T-helper 1 cell treated with Interleukin-12 subunit alpha and Interleukin-12 subunit beta and Interleukin-4 antibody, amounts not matched to agents 30 μg/mL and 1 μg/mL, for 36 hours (primary cell): ENCODE data around the gene DLGAP1.

Experiments
- H3K27ac Mint-ChIP-seq: one replicate; pipeline ENCODE4 v1.8.0; 2021; ENCODE audit warnings: mild to moderate bottlenecking, mixed read lengths
- H3K27me3 Mint-ChIP-seq: one replicate; pipeline ENCODE4 v1.8.0; 2021; ENCODE audit warnings: low read depth, mixed read lengths
- H3K36me3 Mint-ChIP-seq: one replicate; pipeline ENCODE4 v1.8.0; 2021; ENCODE audit warnings: low read depth, mixed read lengths
- H3K4me1 Mint-ChIP-seq: one replicate; pipeline ENCODE4 v1.8.0; 2021; ENCODE audit warnings: low read depth, mixed read lengths
- H3K4me3 Mint-ChIP-seq: one replicate; pipeline ENCODE4 v1.8.0; 2021; ENCODE audit warnings: mild to moderate bottlenecking, moderate library complexity, mixed read lengths
- H3K9me3 Mint-ChIP-seq: one replicate; pipeline ENCODE4 v1.8.0; 2021; ENCODE audit warnings: mixed read lengths

The DLGAP1 gene

DNA sequence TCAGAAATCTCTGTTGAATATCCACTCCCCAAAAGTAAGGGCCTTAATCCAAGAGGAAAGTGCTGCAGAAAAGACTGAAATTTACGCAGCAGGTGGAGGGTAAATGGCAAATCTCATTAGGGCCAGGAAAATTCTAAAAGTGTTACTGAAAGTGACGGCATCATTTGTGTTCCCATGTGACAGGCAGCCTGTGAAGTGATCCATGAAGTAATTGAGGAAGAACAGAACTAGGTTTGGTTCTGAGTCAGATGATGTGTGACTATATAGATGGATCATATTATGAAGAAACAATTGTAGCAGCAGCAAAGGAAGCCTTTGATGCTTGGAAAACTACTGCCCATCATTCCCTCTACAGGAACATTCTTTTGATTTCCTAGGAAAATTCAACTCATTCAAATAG is 603.9 kb downstream of the DLGAP1 start:
- Mint-ChIP-seq H3K4me1 (no peaks in the 10 kb centered on the region), H3K4me3 (no peak overlapping the region), H3K27me3 (no peaks in the 10 kb centered on the region), H3K36me3 (no peaks in the 10 kb centered on the region), H3K27ac (no peak overlapping the region), H3K9me3 (no peaks in the 10 kb centered on the region)

GRCh38 chr18:3848316-3848715 is 606.8 kb downstream of the DLGAP1 start:
- H3K9me3 Mint-ChIP-seq: no peaks in the 10 kb centered on the region
- H3K4me1 Mint-ChIP-seq: no peaks in the 10 kb centered on the region
- H3K27me3 Mint-ChIP-seq: no peaks in the 10 kb centered on the region
- no peak overlapping the region for H3K4me3 Mint-ChIP-seq
- no peak overlapping the region for H3K27ac Mint-ChIP-seq
- H3K36me3 Mint-ChIP-seq: no peaks in the 10 kb centered on the region

GRCh38 chr18:3845161-3845560 is 609.9 kb downstream of the DLGAP1 start:
- no peak overlapping the region for H3K27ac Mint-ChIP-seq
- H3K36me3 Mint-ChIP-seq: no peaks in the 10 kb centered on the region
- H3K27me3 Mint-ChIP-seq: no peaks in the 10 kb centered on the region

DNA sequence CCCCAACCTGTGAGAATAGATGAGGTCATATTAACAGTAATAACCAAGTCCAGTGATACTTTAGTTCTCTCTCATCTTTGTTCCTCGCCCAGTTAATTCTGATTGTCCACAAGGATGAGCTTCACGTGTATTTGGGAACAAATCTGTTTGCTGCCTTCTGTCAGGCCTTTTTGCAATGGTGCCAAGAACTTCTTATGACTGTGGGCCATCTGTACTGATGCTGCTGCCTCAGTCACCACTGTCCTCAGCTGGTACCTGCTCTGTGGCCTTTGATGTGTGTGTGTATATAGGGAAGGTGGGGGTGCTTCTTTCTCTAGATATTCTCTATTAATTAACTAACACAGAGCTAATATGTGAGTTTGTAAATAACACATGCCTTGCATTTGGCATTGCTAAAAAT is 612.3 kb downstream of the DLGAP1 start:
- no peaks in the 10 kb centered on the region for H3K27me3 Mint-ChIP-seq
- no peak overlapping the region for H3K27ac Mint-ChIP-seq
- H3K9me3 Mint-ChIP-seq: no peaks in the 10 kb centered on the region
- H3K36me3 Mint-ChIP-seq: no peaks in the 10 kb centered on the region
- H3K4me3 Mint-ChIP-seq: no peak overlapping the region
- H3K4me1 Mint-ChIP-seq: no peaks in the 10 kb centered on the region

More at GRCh38 chr18:3845161-3845560, 609.9 kb downstream of the DLGAP1 start:
- no peaks in the 10 kb centered on the region for H3K4me1 Mint-ChIP-seq
- no peaks in the 10 kb centered on the region for H3K9me3 Mint-ChIP-seq
- no peak overlapping the region for H3K4me3 Mint-ChIP-seq

- no peaks in the 10 kb centered on the region for H3K27me3 Mint-ChIP-seq
- no peak overlapping the region for H3K4me3 Mint-ChIP-seq
- no peaks in the 10 kb centered on the region for H3K36me3 Mint-ChIP-seq
- H3K9me3 Mint-ChIP-seq: no peaks in the 10 kb centered on the region
- no peaks in the 10 kb centered on the region for H3K4me1 Mint-ChIP-seq
- no peak overlapping the region for H3K27ac Mint-ChIP-seq
Observed at GRCh38 chr18:3840766-3841165, 614.3 kb downstream of the DLGAP1 start.

DNA sequence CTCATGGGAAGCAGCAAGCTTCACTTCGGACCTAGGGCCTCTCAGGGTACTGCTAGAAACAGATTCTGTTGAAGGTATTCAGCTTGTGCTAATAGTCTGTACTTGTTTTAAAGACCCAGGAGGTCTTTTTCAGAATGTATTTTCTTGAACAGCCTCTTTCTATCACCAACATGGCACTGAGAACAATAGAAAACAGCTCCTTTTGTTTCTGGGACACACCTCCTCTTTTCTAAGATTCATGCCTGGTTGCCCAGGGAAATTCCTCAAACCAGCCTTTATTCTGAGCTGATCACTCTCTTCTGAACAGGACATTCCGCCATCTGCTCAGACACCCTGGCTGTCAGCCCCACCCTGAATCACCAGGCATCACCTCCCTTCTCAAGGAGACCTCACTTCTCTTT is 615.5 kb downstream of the DLGAP1 start:
- Mint-ChIP-seq H3K27ac (no peak overlapping the region), H3K36me3 (no peaks in the 10 kb centered on the region), H3K9me3 (no peaks in the 10 kb centered on the region), H3K4me1 (no peaks in the 10 kb centered on the region), H3K4me3 (no peak overlapping the region), H3K27me3 (no peaks in the 10 kb centered on the region)

- Mint-ChIP-seq H3K27ac (no peak overlapping the region), H3K9me3 (no peaks in the 10 kb centered on the region), H3K36me3 (no peaks in the 10 kb centered on the region), H3K4me1 (no peaks in the 10 kb centered on the region), H3K27me3 (no peaks in the 10 kb centered on the region), H3K4me3 (no peak overlapping the region)
Observed at GRCh38 chr18:3836483-3837335, 618.4 kb downstream of the DLGAP1 start.

DNA sequence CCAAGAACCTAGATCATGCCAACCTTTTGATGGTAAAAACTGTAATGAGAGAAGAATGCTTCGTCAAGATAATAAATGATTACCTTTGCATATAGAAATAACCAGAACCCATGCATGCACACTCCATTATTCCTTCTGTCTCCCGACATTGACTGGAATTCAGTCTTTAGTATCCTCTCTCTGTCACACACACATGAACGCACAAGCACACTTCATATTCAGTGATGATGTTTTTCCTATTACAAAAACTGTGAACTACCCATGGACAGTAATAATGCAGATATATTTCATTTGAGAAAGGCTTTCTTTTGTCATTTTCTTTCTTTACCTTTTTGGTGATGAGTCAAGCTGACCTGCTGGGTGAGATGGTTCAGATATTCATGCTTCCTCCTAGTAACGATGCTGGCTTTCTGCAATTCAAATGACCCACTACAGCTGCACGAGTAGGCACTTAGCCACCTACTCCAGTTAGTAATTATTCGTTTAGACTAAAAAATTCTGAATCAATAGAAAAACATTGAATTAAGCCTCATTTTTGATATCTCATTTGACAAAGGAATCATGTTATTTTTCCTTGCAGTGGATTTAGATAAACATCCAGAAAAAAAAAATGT is 623.0 kb downstream of the DLGAP1 start:
- no peaks in the 10 kb centered on the region for H3K9me3 Mint-ChIP-seq
- no peaks in the 10 kb centered on the region for H3K4me1 Mint-ChIP-seq
- H3K36me3 Mint-ChIP-seq: no peaks in the 10 kb centered on the region
- H3K4me3 Mint-ChIP-seq: no peak overlapping the region
- H3K27ac Mint-ChIP-seq: no peak overlapping the region
- H3K27me3 Mint-ChIP-seq: no peaks in the 10 kb centered on the region

DNA sequence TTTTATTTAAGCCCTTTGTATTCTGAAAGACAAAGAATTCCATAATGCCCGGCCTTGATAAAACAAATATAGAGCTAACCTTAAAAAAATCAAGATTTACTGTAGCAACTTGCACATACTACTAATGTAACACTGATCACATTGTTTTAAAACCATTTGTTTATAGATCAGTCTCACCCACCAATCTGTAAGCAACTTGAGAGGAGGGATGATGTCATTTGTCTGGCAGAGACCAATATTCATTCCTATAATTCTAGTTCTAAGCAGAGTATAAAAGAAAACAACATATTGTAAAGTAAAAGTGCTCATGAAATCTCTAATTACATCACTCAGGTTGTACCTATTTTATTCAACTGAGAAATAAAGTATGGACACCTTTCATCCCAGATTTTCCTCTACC is 624.5 kb downstream of the DLGAP1 start:
- Mint-ChIP-seq H3K4me3 (no peak overlapping the region), H3K36me3 (no peaks in the 10 kb centered on the region), H3K4me1 (no peaks in the 10 kb centered on the region), H3K27me3 (no peaks in the 10 kb centered on the region), H3K27ac (no peak overlapping the region), H3K9me3 (no peaks in the 10 kb centered on the region)

GRCh38 chr18:3827236-3827845 is 627.8 kb downstream of the DLGAP1 start:
- H3K36me3 Mint-ChIP-seq: no peaks in the 10 kb centered on the region
- no peaks in the 10 kb centered on the region for H3K27me3 Mint-ChIP-seq
- H3K9me3 Mint-ChIP-seq: no peaks in the 10 kb centered on the region
- no peak overlapping the region for H3K4me3 Mint-ChIP-seq
- H3K27ac Mint-ChIP-seq: no peak overlapping the region
- H3K4me1 Mint-ChIP-seq: no peaks in the 10 kb centered on the region

DNA sequence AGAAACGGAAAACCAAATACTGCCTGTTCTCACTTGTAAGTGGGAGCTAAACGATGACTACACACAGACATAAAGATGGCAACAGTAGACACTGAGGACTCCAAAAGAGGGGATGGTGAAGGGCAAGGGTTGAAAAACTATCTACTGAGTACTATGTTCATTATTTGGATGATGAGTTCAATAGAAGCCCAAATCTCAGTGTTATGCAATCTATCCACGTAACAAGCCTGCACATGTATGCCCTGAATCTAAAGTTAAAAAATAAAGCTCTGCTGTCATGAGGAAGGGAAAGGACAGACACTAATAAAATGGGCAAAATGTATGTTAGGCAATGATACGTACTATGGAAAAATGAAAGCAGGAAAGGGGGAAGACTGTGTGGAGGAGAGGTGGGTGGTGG is 629.1 kb downstream of the DLGAP1 start:
- Mint-ChIP-seq H3K9me3 (no peaks in the 10 kb centered on the region), H3K27me3 (no peaks in the 10 kb centered on the region), H3K4me1 (no peaks in the 10 kb centered on the region), H3K27ac (no peak overlapping the region), H3K4me3 (no peak overlapping the region), H3K36me3 (no peaks in the 10 kb centered on the region)

GRCh38 chr18:3824101-3824500 is 631.0 kb downstream of the DLGAP1 start:
- no peaks in the 10 kb centered on the region for H3K9me3 Mint-ChIP-seq
- no peak overlapping the region for H3K27ac Mint-ChIP-seq
- H3K4me3 Mint-ChIP-seq: no peak overlapping the region
- no peaks in the 10 kb centered on the region for H3K4me1 Mint-ChIP-seq
- H3K36me3 Mint-ChIP-seq: no peaks in the 10 kb centered on the region
- H3K27me3 Mint-ChIP-seq: no peaks in the 10 kb centered on the region

DNA sequence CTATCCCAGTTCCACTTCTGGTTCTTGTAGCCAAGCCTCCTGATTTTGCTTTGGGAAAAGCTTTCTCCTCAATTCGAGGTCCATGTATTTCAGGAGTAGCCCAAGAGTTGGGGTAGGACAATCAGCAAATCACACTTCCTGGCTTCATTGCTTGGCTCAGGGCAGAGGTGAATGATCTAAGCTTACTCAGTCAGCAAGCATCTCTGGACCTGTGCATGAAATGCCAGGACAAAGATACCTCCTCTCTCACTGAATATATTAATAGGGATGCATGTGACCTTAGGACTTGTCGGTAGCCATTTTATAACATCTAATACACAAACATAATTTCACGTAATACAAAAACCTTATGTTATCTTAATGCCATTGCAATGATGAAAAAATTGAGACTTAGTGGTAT is 632.0 kb downstream of the DLGAP1 start:
- Mint-ChIP-seq H3K4me3 (no peak overlapping the region), H3K36me3 (no peaks in the 10 kb centered on the region), H3K9me3 (no peaks in the 10 kb centered on the region), H3K27ac (no peak overlapping the region), H3K27me3 (no peaks in the 10 kb centered on the region), H3K4me1 (no peaks in the 10 kb centered on the region)

- no peaks in the 10 kb centered on the region for H3K9me3 Mint-ChIP-seq
Observed at GRCh38 chr18:3821524-3821923, 633.6 kb downstream of the DLGAP1 start.

GRCh38 chr18:3819961-3820360 is 635.1 kb downstream of the DLGAP1 start:
- Mint-ChIP-seq H3K4me3 (no peak overlapping the region), H3K27me3 (peaks cover 3% of the 10 kb centered on the region), H3K9me3 (no peaks in the 10 kb centered on the region), H3K4me1 (no peaks in the 10 kb centered on the region), H3K36me3 (no peaks in the 10 kb centered on the region), H3K27ac (no peak overlapping the region)

More at GRCh38 chr18:3821524-3821923, 633.6 kb downstream of the DLGAP1 start:
- H3K36me3 Mint-ChIP-seq: no peaks in the 10 kb centered on the region
- H3K27me3 Mint-ChIP-seq: no peaks in the 10 kb centered on the region
- H3K4me3 Mint-ChIP-seq: no peak overlapping the region
- no peaks in the 10 kb centered on the region for H3K4me1 Mint-ChIP-seq
- H3K27ac Mint-ChIP-seq: no peak overlapping the region
